HEK293T (cell line): ENCODE data around the gene RELA.

Experiments
- ARNT ChIP-seq: fragments of 450-650 bp; IDR thresholded peaks from 2 replicates; pipeline ENCODE4 v1.6.1; 2017; ENCODE audit warnings: mild to moderate bottlenecking
- BHLHE40 ChIP-seq: fragments of 450-650 bp; IDR thresholded peaks from 2 replicates; pipeline ENCODE4 v1.6.1; 2016; ENCODE audit warnings: mild to moderate bottlenecking, moderate library complexity, borderline replicate concordance
- CTBP1 ChIP-seq: fragments of 450-650 bp; IDR thresholded peaks from 2 replicates; pipeline ENCODE4 v1.6.1; 2016; ENCODE audit warnings: borderline replicate concordance
- ELF4 ChIP-seq: fragments of 450-650 bp; IDR thresholded peaks from 2 replicates; pipeline ENCODE4 v1.6.1; 2017; ENCODE audit warnings: antibody characterized with exemption
- FOXA1 ChIP-seq: fragments of 450-650 bp; IDR thresholded peaks from 2 replicates; pipeline ENCODE4 v1.6.1; 2016; ENCODE audit warnings: mild to moderate bottlenecking
- FOXK2 ChIP-seq: fragments of 450-650 bp; IDR thresholded peaks from 2 replicates; pipeline ENCODE4 v1.6.1; 2016; ENCODE audit warnings: mild to moderate bottlenecking
- FOXM1 ChIP-seq: fragments of 450-650 bp; IDR thresholded peaks from 2 replicates; pipeline ENCODE4 v1.6.1; 2017; ENCODE audit warnings: mild to moderate bottlenecking, borderline replicate concordance
- HDGF ChIP-seq: fragments of 450-650 bp; IDR thresholded peaks from 2 replicates; pipeline ENCODE4 v1.6.1; 2017; ENCODE audit warnings: antibody characterized with exemption, borderline replicate concordance
- LEF1 ChIP-seq: fragments of 450-650 bp; IDR thresholded peaks from 2 replicates; pipeline ENCODE4 v1.6.1; 2017; ENCODE audit warnings: mild to moderate bottlenecking, borderline replicate concordance
- NFRKB ChIP-seq: fragments of 450-650 bp; IDR thresholded peaks from 2 replicates; pipeline ENCODE4 v1.6.1; 2016; ENCODE audit warnings: mild to moderate bottlenecking, moderate library complexity
- PKNOX1 ChIP-seq: fragments of 450-650 bp; IDR thresholded peaks from 2 replicates; pipeline ENCODE4 v1.6.1; 2016
- SP1 ChIP-seq: fragments of 450-650 bp; IDR thresholded peaks from 2 replicates; pipeline ENCODE4 v1.6.1; 2017
- TARDBP ChIP-seq: fragments of 450-650 bp; IDR thresholded peaks from 2 replicates; pipeline ENCODE4 v1.6.1; 2016
- ZNF384 ChIP-seq: fragments of 450-650 bp; IDR thresholded peaks from 2 replicates; pipeline ENCODE4 v1.6.1; 2016

- TF ChIP-seq HDGF = no peak
- no peak for TF ChIP-seq NFRKB
- TF ChIP-seq PKNOX1 = no peak
- no peak for TF ChIP-seq BHLHE40
- no peak for TF ChIP-seq FOXK2
- TF ChIP-seq FOXM1 = no peak
- no peak for TF ChIP-seq ZNF384
- no peak for TF ChIP-seq TARDBP
- TF ChIP-seq SP1 = no peak
- no peak for TF ChIP-seq LEF1
- no peak for TF ChIP-seq FOXA1
- no peak for TF ChIP-seq ARNT
- TF ChIP-seq CTBP1 = no peak
- no peak for TF ChIP-seq ELF4
Observed at GRCh38 chr11:65680192-65680743, 17.6 kb upstream of the RELA start.
